Measurements from ENCODE around the gene DERA. TPM values are rescaled to one million over a fixed set of nuclear protein-coding genes. Genes with fewer than 3 reads are reported as not detected.

DERA gene
- total and polyA plus RNA-seq, 4 experiments from 2014 or later, result 11.2 to 52.2 (median 18.5) TPM

DNA sequence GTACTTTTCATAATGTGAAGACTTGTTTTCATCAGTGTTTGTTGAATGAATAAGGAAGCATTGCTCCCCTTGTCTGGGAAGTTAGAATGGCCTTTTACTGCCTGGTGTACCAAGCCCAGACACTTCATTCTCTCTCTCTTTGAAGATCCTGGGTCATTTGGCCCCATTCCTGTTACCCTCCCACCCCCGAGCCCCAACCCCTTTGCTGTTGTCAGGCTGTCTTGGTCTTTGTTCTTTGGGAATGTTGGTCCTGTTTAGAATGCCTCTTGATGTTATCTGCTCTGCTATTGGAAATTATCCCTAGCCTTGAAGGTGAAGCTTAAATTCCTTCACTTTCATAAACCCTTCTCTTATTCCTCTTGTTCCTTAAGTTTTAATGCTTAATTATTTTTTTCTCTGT, 13.8 kb downstream of the DERA start:
- Histone ChIP-seq H3K36me3 (ENCODE audit: insufficient read depth, low read length) (no peaks in the 10 kb centered on the region), H3K4me3 (ENCODE audit: low read length in 2 of 2) (no peak overlapping the region), H3K4me1 (ENCODE audit: insufficient read depth, low read length) (no peaks in the 10 kb centered on the region), H3K9me3 (ENCODE audit: control insufficient read depth in 1 of 2, low read length in 2 of 2) (no peaks in the 10 kb centered on the region), H3K27ac (ENCODE audit: low read depth, low read length) (no peak overlapping the region), H3K27me3 (ENCODE audit: insufficient read depth, low read length) (no peaks in the 10 kb centered on the region)
- intact Hi-C loops (cut with micrococcal nuclease), result no loop called here
- CTCF ChIA-PET (ENCODE audit: partially characterized antibody), result no interaction called here
- Mint-ChIP-seq H3K36me3 (peaks cover under 1 to 3% of the 10 kb centered on the region in 2 donors), H3K27me3 (no peaks in the 10 kb centered on the region), H3K4me1 (peaks cover 0 to 9% (median 4%) of the 10 kb centered on the region in 4 donors), H3K9me3 (peaks cover 0 to 3% (median 0%) of the 10 kb centered on the region in 8 donors), H3K27ac (no peak overlapping the region), H3K4me3 (no peak overlapping the region)
- POLR2A ChIA-PET (ENCODE audit: partially characterized antibody), result no interaction called here
- no peak for DNase-seq

DNA sequence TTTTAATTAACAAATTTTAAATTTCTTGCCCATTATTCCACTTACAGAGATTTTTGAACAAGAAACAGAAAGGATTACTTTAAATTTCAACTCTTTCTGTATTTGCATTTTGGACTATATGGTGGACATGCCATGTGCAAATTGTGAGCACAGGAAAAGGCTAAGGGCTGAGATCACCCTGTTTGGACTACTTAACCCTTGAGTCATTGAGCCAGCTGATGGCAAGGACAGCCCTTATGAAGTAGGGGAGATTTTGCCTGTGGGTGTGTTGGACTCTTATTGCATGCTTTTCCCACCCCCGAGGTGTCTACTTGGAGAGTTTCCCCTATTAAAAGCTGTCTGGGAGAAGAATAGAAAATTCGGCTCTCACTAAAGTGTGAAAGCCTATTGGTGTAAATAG, 17.2 kb downstream of the DERA start:
- CTCF ChIA-PET (ENCODE audit: partially characterized antibody), result no interaction called here
- Mint-ChIP-seq H3K27me3 (no peaks in the 10 kb centered on the region), H3K9me3 (peaks cover 0 to 6% (median under 1%) of the 10 kb centered on the region in 8 donors), H3K4me3 (no peak overlapping the region), H3K27ac (no peak overlapping the region), H3K4me1 (peaks cover 0 to 10% (median 2%) of the 10 kb centered on the region in 4 donors), H3K36me3 (peaks cover 2 to 6% of the 10 kb centered on the region in 2 donors)
- no peak overlapping the region for H3K4me3 ChIP-seq (ENCODE audit: low read length in 2 of 2)
- H3K27ac ChIP-seq (ENCODE audit: low read depth, low read length), result no peak overlapping the region
- no peaks in the 10 kb centered on the region for H3K4me1 ChIP-seq (ENCODE audit: insufficient read depth, low read length)
- H3K27me3 ChIP-seq (ENCODE audit: insufficient read depth, low read length), result no peaks in the 10 kb centered on the region
- DNase-seq, result no peak
- POLR2A ChIA-PET (ENCODE audit: partially characterized antibody), result no interaction called here
- no peaks in the 10 kb centered on the region for H3K36me3 ChIP-seq (ENCODE audit: insufficient read depth, low read length)
- H3K9me3 ChIP-seq (ENCODE audit: control insufficient read depth in 1 of 2, low read length in 2 of 2), result no peaks in the 10 kb centered on the region
- intact Hi-C loops (cut with micrococcal nuclease), result no loop called here

DNA sequence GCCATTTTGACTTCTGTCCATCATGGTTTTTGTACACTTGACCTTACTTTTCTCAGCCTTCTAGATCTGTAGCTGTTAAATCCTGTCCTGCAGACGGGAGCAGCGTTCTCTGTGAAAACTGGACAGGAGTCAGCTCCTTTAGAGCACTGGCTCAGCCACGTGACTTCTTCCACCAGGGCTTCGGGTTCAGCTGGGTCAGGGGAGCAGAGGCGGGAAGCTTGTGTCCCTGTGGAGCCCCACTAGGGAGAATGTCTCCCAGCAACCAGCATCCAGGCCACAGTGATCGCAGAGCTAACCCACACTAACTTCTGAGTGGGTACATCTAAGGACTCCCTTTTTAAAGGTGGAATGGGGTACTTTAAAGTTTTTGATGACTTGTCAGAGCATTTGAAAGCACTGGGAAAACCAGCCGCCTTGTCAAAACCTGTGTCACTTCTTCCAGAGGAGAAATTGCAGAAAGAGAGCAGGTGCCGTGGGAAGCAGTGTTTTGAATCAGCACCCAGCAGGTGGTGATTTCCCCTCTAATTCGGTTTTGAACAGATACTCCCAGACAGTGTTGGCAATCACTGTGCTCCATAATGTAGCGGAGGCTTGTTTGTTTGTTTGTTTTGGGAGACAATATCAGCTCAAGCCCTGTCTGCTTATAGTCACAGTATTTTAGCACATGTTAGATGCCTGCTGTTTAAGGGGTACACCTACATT, 17.9 kb downstream of the DERA start:
- Mint-ChIP-seq H3K9me3 (peaks cover 0 to 9% (median 0%) of the 10 kb centered on the region in 8 donors), H3K4me3 (no peak overlapping the region), H3K27ac (peak overlapping the region in 1 of 7 donors; percentile 18), H3K36me3 (peaks cover 2 to 10% of the 10 kb centered on the region in 2 donors), H3K27me3 (no peaks in the 10 kb centered on the region), H3K4me1 (peaks cover 0 to 8% (median 2%) of the 10 kb centered on the region in 4 donors)
- no peaks in the 10 kb centered on the region for H3K4me1 ChIP-seq (ENCODE audit: insufficient read depth, low read length)
- no peaks in the 10 kb centered on the region for H3K36me3 ChIP-seq (ENCODE audit: insufficient read depth, low read length)
- ChIA-PET POLR2A (ENCODE audit: partially characterized antibody) (no interaction called here), CTCF (ENCODE audit: partially characterized antibody) (interaction anchor here (1.6 kb wide), 1 partner anchor 30 kb away, joined by 6 read pairs; no protein-coding TSS in a partner anchor)
- H3K9me3 ChIP-seq (ENCODE audit: control insufficient read depth in 1 of 2, low read length in 2 of 2), result no peaks in the 10 kb centered on the region
- no peak overlapping the region for H3K4me3 ChIP-seq (ENCODE audit: low read length in 2 of 2)
- no peak overlapping the region for H3K27ac ChIP-seq (ENCODE audit: low read depth, low read length)
- H3K27me3 ChIP-seq (ENCODE audit: insufficient read depth, low read length), result no peaks in the 10 kb centered on the region
- intact Hi-C loops (cut with micrococcal nuclease), result no loop called here
- DNase-seq, result no peak

DNA sequence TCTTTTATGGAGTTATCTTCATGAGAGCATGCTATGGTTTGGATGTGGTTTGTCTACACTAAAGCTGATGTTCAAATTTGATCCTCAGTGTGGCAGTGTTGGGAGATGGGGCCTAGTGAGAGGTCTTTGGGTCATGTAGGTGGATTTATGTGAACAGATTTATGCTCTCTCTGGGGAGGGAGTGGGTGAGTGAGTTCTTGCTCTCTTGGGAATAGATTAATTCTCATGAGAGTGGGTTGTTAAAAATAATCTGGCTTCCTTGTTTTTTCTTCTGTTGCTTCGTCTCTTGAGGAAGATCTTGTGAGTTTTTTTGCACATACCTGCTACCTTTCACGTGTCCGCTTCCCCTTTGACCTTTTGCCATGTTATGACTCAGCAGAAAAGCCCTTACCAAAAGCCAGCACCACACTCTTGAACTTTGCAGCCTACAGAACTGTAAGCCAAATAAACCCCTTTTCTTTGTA, 20.5 kb downstream of the DERA start:
- Mint-ChIP-seq H3K9me3 (peaks cover 0 to 9% (median under 1%) of the 10 kb centered on the region in 8 donors), H3K27me3 (no peaks in the 10 kb centered on the region), H3K4me3 (no peak overlapping the region), H3K27ac (peak overlapping the region in 1 of 7 donors; percentile 7), H3K36me3 (peaks cover 2 to 18% of the 10 kb centered on the region in 2 donors), H3K4me1 (peaks cover 0 to 6% (median 3%) of the 10 kb centered on the region in 4 donors)
- no peaks in the 10 kb centered on the region for H3K27me3 ChIP-seq (ENCODE audit: insufficient read depth, low read length)
- intact Hi-C loops (cut with micrococcal nuclease), result no loop called here
- H3K4me1 ChIP-seq (ENCODE audit: insufficient read depth, low read length), result no peaks in the 10 kb centered on the region
- DNase-seq, result no peak
- no peaks in the 10 kb centered on the region for H3K9me3 ChIP-seq (ENCODE audit: control insufficient read depth in 1 of 2, low read length in 2 of 2)
- POLR2A ChIA-PET (ENCODE audit: partially characterized antibody), result no interaction called here
- H3K27ac ChIP-seq (ENCODE audit: low read depth, low read length), result no peak overlapping the region
- CTCF ChIA-PET (ENCODE audit: partially characterized antibody), result no interaction called here
- H3K36me3 ChIP-seq (ENCODE audit: insufficient read depth, low read length), result no peaks in the 10 kb centered on the region
- H3K4me3 ChIP-seq (ENCODE audit: low read length in 2 of 2), result no peak overlapping the region

DNA sequence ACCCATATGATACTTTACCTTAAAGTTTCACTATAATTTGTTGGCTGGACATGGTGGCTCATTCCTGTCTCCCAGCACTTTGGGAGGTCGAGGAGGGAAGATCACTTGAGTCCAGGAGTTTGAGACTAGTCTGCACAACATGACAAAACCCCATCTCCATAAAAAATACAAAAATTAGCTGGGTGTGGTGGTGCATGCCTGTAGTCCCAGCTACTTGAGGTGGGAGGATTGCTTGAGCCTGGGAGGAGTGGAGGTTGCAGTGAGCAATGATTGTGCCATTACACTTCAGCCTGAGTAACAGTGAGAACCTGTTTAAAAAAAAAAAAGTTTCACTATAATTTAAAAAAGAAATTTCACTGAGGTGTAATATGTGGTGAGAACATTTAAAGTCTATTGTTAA, 21.2 kb downstream of the DERA start:
- Mint-ChIP-seq H3K27me3 (no peaks in the 10 kb centered on the region), H3K36me3 (peaks cover 2 to 23% of the 10 kb centered on the region in 2 donors), H3K4me3 (no peak overlapping the region), H3K9me3 (peaks cover 0 to 9% (median 1%) of the 10 kb centered on the region in 8 donors), H3K4me1 (peaks cover 0 to 7% (median 5%) of the 10 kb centered on the region in 4 donors), H3K27ac (no peak overlapping the region)
- no peaks in the 10 kb centered on the region for H3K4me1 ChIP-seq (ENCODE audit: insufficient read depth, low read length)
- H3K27ac ChIP-seq (ENCODE audit: low read depth, low read length), result no peak overlapping the region
- no peaks in the 10 kb centered on the region for H3K27me3 ChIP-seq (ENCODE audit: insufficient read depth, low read length)
- intact Hi-C loops (cut with micrococcal nuclease), result no loop called here
- ChIA-PET CTCF (ENCODE audit: partially characterized antibody) (no interaction called here), POLR2A (ENCODE audit: partially characterized antibody) (no interaction called here)
- no peak overlapping the region for H3K4me3 ChIP-seq (ENCODE audit: low read length in 2 of 2)
- DNase-seq, result no peak
- H3K9me3 ChIP-seq (ENCODE audit: control insufficient read depth in 1 of 2, low read length in 2 of 2), result no peaks in the 10 kb centered on the region
- H3K36me3 ChIP-seq (ENCODE audit: insufficient read depth, low read length), result no peaks in the 10 kb centered on the region

DNA sequence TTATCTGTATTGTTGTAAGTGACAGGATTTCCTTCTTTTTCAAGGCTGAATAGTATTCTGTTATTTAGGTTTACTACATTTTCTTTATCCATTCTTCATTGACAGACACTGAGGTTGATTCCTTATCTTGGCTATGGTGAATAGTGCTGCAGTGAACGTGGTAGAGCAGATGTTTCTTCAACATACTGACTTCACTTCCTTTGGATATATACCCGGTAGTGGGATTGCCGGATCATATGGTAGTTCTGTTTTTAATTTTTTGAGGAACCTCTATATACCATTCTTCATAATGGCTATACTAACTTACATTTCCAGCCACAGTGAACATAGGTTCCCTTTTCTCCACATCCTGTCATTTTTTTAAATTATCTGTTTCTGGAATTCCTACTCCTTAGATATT, 21.8 kb downstream of the DERA start:
- POLR2A ChIA-PET (ENCODE audit: partially characterized antibody), result no interaction called here
- CTCF ChIA-PET (ENCODE audit: partially characterized antibody), result no interaction called here
- Mint-ChIP-seq H3K4me3 (no peak overlapping the region), H3K4me1 (peaks cover 0 to 12% (median 7%) of the 10 kb centered on the region in 4 donors), H3K27me3 (no peaks in the 10 kb centered on the region), H3K27ac (no peak overlapping the region), H3K36me3 (peaks cover 3 to 30% of the 10 kb centered on the region in 2 donors), H3K9me3 (peaks cover 0 to 14% (median 3%) of the 10 kb centered on the region in 8 donors)
- no peaks in the 10 kb centered on the region for H3K27me3 ChIP-seq (ENCODE audit: insufficient read depth, low read length)
- H3K36me3 ChIP-seq (ENCODE audit: insufficient read depth, low read length), result no peaks in the 10 kb centered on the region
- no peaks in the 10 kb centered on the region for H3K4me1 ChIP-seq (ENCODE audit: insufficient read depth, low read length)
- no peak overlapping the region for H3K4me3 ChIP-seq (ENCODE audit: low read length in 2 of 2)
- no peak for DNase-seq
- H3K27ac ChIP-seq (ENCODE audit: low read depth, low read length), result no peak overlapping the region
- intact Hi-C loops (cut with micrococcal nuclease), result no loop called here
- H3K9me3 ChIP-seq (ENCODE audit: control insufficient read depth in 1 of 2, low read length in 2 of 2), result no peaks in the 10 kb centered on the region

- Histone ChIP-seq H3K27me3 (ENCODE audit: insufficient read depth, low read length) (no peaks in the 10 kb centered on the region), H3K9me3 (ENCODE audit: control insufficient read depth in 1 of 2, low read length in 2 of 2) (no peaks in the 10 kb centered on the region), H3K36me3 (ENCODE audit: insufficient read depth, low read length) (no peaks in the 10 kb centered on the region), H3K4me1 (ENCODE audit: insufficient read depth, low read length) (no peaks in the 10 kb centered on the region), H3K27ac (ENCODE audit: low read depth, low read length) (no peak overlapping the region), H3K4me3 (ENCODE audit: low read length in 2 of 2) (no peak overlapping the region)
- POLR2A ChIA-PET (ENCODE audit: partially characterized antibody), result no interaction called here
- Mint-ChIP-seq H3K27ac (no peak overlapping the region), H3K4me3 (no peak overlapping the region), H3K36me3 (peaks cover 4 to 31% of the 10 kb centered on the region in 2 donors), H3K4me1 (peaks cover 0 to 12% (median 6%) of the 10 kb centered on the region in 4 donors), H3K9me3 (peaks cover under 1 to 15% (median 4%) of the 10 kb centered on the region in 8 donors), H3K27me3 (no peaks in the 10 kb centered on the region)
- CTCF ChIA-PET (ENCODE audit: partially characterized antibody), result no interaction called here
- intact Hi-C loops (cut with micrococcal nuclease), result no loop called here
- no peak for DNase-seq
Measured at GRCh38 chr12:15933751-15934150, 22.6 kb downstream of the DERA start.

Data from CD4-positive, alpha-beta memory T cell (primary cell).